SK-N-SH (cell line): ENCODE measurements around the gene NF2.

Experiments used
- CTCF ChIP-seq: fragments of 200-600 bp; sonication (generic); IDR thresholded peaks from 2 replicates; pipeline ENCODE4 v1.6.1; 2017; ENCODE audit warnings: antibody characterized with exemption, mild to moderate bottlenecking, moderate library complexity
- MXI1 ChIP-seq: IDR thresholded peaks from 2 replicates; pipeline ENCODE4 v1.6.1; 2012; ENCODE audit warnings: mild to moderate bottlenecking, low read depth, low read length, improper control_type of control experiment
- NFIC ChIP-seq: IDR thresholded peaks from 2 replicates; pipeline ENCODE4 v1.4.0; 2012; ENCODE audit warnings: borderline replicate concordance
- YY1 ChIP-seq: IDR thresholded peaks from 2 replicates; pipeline ENCODE4 v1.4.0; 2012; ENCODE audit warnings: low read depth, mild to moderate bottlenecking
- TF ChIP-seq, protein P1 (sequence below): IDR thresholded peaks from 2 replicates; pipeline ENCODE4 v1.6.1; 2012; ENCODE audit warnings: mild to moderate bottlenecking, low read depth, low read length, moderate library complexity
- TF ChIP-seq, protein P2 (sequence below): fragments of 150-350 bp; IDR thresholded peaks from 2 replicates; pipeline ENCODE4 v1.6.1; 2016; ENCODE audit warnings: mild to moderate bottlenecking, low read depth, low read length

DNA sequence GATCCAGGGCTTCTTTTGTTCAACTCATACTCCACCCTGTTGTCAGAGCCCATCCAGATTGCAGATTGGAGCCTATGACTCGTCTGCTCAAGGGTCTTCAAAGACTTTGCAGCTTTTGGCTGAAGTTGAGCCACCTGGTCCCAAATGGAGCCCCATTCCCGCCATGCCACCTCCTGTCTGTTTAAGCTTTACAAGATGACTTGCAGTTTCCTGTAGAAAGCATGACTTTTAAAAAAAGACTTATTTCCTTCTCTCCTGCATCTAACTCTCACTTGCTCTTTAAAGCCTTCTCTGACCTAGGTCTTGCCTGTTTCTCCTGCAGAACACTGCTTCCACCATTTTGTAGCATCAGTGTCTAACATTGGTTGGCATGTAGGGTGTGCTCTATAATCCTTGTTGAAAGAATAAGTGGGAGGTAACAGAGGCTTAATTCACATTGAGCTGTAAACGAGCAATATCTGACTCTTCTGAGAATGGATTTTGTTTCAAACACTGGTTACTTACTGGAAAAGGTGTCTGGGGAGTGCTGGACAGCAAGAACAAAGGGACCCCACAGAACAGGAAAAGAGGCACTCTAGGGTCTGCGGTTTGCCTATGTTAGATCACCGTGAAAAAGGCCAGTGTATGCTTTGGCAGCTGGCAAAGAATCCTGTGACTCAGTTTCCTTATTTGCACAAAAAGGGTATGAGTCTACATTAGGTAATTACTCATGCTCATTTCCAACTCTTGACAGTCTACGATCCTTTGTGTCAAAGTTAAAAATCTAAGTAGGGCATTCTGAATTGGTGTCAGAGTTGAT lies 30.3 kb downstream of the NF2 start:
- no peak for TF ChIP-seq MXI1
- TF ChIP-seq, protein P1, sequence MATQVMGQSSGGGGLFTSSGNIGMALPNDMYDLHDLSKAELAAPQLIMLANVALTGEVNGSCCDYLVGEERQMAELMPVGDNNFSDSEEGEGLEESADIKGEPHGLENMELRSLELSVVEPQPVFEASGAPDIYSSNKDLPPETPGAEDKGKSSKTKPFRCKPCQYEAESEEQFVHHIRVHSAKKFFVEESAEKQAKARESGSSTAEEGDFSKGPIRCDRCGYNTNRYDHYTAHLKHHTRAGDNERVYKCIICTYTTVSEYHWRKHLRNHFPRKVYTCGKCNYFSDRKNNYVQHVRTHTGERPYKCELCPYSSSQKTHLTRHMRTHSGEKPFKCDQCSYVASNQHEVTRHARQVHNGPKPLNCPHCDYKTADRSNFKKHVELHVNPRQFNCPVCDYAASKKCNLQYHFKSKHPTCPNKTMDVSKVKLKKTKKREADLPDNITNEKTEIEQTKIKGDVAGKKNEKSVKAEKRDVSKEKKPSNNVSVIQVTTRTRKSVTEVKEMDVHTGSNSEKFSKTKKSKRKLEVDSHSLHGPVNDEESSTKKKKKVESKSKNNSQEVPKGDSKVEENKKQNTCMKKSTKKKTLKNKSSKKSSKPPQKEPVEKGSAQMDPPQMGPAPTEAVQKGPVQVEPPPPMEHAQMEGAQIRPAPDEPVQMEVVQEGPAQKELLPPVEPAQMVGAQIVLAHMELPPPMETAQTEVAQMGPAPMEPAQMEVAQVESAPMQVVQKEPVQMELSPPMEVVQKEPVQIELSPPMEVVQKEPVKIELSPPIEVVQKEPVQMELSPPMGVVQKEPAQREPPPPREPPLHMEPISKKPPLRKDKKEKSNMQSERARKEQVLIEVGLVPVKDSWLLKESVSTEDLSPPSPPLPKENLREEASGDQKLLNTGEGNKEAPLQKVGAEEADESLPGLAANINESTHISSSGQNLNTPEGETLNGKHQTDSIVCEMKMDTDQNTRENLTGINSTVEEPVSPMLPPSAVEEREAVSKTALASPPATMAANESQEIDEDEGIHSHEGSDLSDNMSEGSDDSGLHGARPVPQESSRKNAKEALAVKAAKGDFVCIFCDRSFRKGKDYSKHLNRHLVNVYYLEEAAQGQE: peak; percentile 39; the same call in 1 of the 2 replicates
- no peak for TF ChIP-seq CTCF
- TF ChIP-seq, protein P2, sequence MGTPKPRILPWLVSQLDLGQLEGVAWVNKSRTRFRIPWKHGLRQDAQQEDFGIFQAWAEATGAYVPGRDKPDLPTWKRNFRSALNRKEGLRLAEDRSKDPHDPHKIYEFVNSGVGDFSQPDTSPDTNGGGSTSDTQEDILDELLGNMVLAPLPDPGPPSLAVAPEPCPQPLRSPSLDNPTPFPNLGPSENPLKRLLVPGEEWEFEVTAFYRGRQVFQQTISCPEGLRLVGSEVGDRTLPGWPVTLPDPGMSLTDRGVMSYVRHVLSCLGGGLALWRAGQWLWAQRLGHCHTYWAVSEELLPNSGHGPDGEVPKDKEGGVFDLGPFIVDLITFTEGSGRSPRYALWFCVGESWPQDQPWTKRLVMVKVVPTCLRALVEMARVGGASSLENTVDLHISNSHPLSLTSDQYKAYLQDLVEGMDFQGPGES: no peak
- TF ChIP-seq NFIC: no peak
- TF ChIP-seq YY1: no peak
